Right lobe of liver (tissue), 4 donors: ENCODE results near the gene MPP2.

Experiments used
- CTCF ChIP-seq, 4 donors: fragments of 200-600 bp in 3 of 4; fragments of 450-650 bp in 1 of 4; IDR thresholded peaks; one replicate each; pipeline versions ENCODE4 v1.5.1 to v1.8.0; 2016 to 2022; ENCODE audit warnings: antibody characterized with exemption in 4 of 4, mild to moderate bottlenecking in 2 of 4
- POLR2A ChIP-seq: fragments of 450-650 bp; IDR thresholded peaks from one replicate; pipeline ENCODE4 v1.6.1; 2017; ENCODE audit warnings: antibody characterized with exemption, mild to moderate bottlenecking
- donor health status: DM: no; HTN: no; CAD: no.
- donor health status: DM: no; HTN: no; CAD: no.
- donor health status: DM: no; HTN: yes; CAD: no.

- no peak for TF ChIP-seq CTCF (IDR thresholded peaks at IDR 0.05)
- no peak for TF ChIP-seq POLR2A
Observed at GRCh38 chr17:43938838-43939182, 31.5 kb upstream of the MPP2 start.
